ENCODE data around the gene TNFAIP3.

The TNFAIP3 gene

GRCh38 chr6:137896647-137897046 is 29.6 kb downstream of the TNFAIP3 start:
- no peaks in the 10 kb centered on the region for H3K9me3 ChIP-seq (ENCODE audit: control insufficient read depth, low read length)
- H3K4me1 ChIP-seq (ENCODE audit: control insufficient read depth, insufficient read depth, low read length, poor library complexity, severe bottlenecking), result no peaks in the 10 kb centered on the region
- DNase-seq, result no peak
- no peak overlapping the region for H3K4me3 ChIP-seq (ENCODE audit: insufficient read depth, low read depth, low read length, poor library complexity, severe bottlenecking)
- H3K27me3 ChIP-seq (replicated peaks; ENCODE audit: control insufficient read depth, insufficient read depth, low read length, poor library complexity, severe bottlenecking), result no peaks in the 10 kb centered on the region
- no peak overlapping the region for H3K27ac ChIP-seq (ENCODE audit: insufficient read depth, low read length, poor library complexity, severe bottlenecking)
- no peaks in the 10 kb centered on the region for H3K36me3 ChIP-seq (ENCODE audit: control insufficient read depth, insufficient read depth, low read length)

GRCh38 chr6:137900815-137901214 is 33.8 kb downstream of the TNFAIP3 start:
- Histone ChIP-seq H3K4me1 (ENCODE audit: control insufficient read depth, insufficient read depth, low read length, poor library complexity, severe bottlenecking) (no peaks in the 10 kb centered on the region), H3K36me3 (ENCODE audit: control insufficient read depth, insufficient read depth, low read length) (no peaks in the 10 kb centered on the region), H3K9me3 (ENCODE audit: control insufficient read depth, low read length) (no peaks in the 10 kb centered on the region), H3K27me3 (replicated peaks; ENCODE audit: control insufficient read depth, insufficient read depth, low read length, poor library complexity, severe bottlenecking) (no peaks in the 10 kb centered on the region), H3K27ac (ENCODE audit: insufficient read depth, low read length, poor library complexity, severe bottlenecking) (no peak overlapping the region), H3K4me3 (ENCODE audit: insufficient read depth, low read depth, low read length, poor library complexity, severe bottlenecking) (no peak overlapping the region)
- DNase-seq, result no peak

DNA sequence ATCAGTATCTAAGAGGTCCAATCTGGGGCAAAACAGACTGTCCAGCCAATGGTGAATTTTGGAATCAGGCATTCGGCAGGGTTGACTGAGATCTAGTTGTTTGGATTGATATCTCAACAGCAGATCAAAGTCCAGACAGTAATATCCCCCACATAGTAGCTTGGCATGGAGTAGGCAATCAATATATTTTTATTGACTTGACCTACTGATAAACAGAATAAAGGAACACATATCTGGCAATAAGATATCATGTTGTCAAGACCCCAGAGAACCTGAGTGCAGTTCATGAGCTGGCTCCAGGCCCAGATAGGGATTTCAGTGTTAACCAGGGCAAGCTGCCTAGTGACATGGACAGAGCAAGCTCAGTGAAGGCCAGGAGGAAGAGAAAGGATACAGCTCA is 34.4 kb downstream of the TNFAIP3 start:
- Histone ChIP-seq H3K9me3 (ENCODE audit: control insufficient read depth, low read length) (no peaks in the 10 kb centered on the region), H3K4me1 (ENCODE audit: control insufficient read depth, insufficient read depth, low read length, poor library complexity, severe bottlenecking) (no peaks in the 10 kb centered on the region), H3K27ac (ENCODE audit: insufficient read depth, low read length, poor library complexity, severe bottlenecking) (no peak overlapping the region), H3K4me3 (ENCODE audit: insufficient read depth, low read depth, low read length, poor library complexity, severe bottlenecking) (no peak overlapping the region), H3K36me3 (ENCODE audit: control insufficient read depth, insufficient read depth, low read length) (no peaks in the 10 kb centered on the region), H3K27me3 (replicated peaks; ENCODE audit: control insufficient read depth, insufficient read depth, low read length, poor library complexity, severe bottlenecking) (no peaks in the 10 kb centered on the region)
- no peak for DNase-seq

GRCh38 chr6:137902699-137903098 is 35.6 kb downstream of the TNFAIP3 start:
- DNase-seq, result no peak
- no peak overlapping the region for H3K27ac ChIP-seq (ENCODE audit: insufficient read depth, low read length, poor library complexity, severe bottlenecking)
- H3K27me3 ChIP-seq (replicated peaks; ENCODE audit: control insufficient read depth, insufficient read depth, low read length, poor library complexity, severe bottlenecking), result no peaks in the 10 kb centered on the region
- no peak overlapping the region for H3K4me3 ChIP-seq (ENCODE audit: insufficient read depth, low read depth, low read length, poor library complexity, severe bottlenecking)
- no peaks in the 10 kb centered on the region for H3K36me3 ChIP-seq (ENCODE audit: control insufficient read depth, insufficient read depth, low read length)
- H3K9me3 ChIP-seq (ENCODE audit: control insufficient read depth, low read length), result no peaks in the 10 kb centered on the region
- H3K4me1 ChIP-seq (ENCODE audit: control insufficient read depth, insufficient read depth, low read length, poor library complexity, severe bottlenecking), result no peaks in the 10 kb centered on the region

DNA sequence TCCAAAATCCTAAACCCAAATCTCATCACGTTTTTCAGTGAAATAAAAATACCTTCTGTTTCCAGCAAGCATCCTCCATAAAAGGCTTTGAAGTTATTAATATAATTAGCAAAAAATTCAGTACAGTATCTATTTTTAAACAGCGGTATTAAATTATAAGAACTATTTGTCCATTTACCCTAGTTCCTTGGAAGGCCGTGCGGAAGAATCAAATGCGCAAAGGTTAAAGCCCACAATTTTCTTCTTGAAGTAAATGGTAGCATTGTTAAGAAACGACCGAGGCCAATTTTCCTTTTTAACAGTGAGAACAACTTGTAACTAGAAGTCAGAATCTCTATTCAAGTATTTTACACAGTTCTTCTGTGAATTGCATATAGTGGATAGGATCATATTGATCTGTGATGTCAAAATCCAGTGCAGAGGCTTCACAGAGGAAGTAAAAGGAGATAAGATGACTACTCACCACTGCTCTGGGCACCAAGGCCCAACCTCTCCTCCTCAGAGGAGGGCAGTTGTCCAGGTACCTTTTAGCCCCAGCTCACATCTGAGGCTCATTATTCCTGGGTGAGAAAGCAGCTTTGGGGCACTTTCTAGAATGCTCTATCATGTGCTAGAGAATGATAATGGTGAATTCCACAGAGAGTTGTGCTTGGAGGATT is 36.3 kb downstream of the TNFAIP3 start:
- Histone ChIP-seq H3K36me3 (ENCODE audit: control insufficient read depth, insufficient read depth, low read length) (no peaks in the 10 kb centered on the region), H3K4me3 (ENCODE audit: insufficient read depth, low read depth, low read length, poor library complexity, severe bottlenecking) (no peak overlapping the region), H3K9me3 (ENCODE audit: control insufficient read depth, low read length) (no peaks in the 10 kb centered on the region), H3K4me1 (ENCODE audit: control insufficient read depth, insufficient read depth, low read length, poor library complexity, severe bottlenecking) (no peaks in the 10 kb centered on the region), H3K27ac (ENCODE audit: insufficient read depth, low read length, poor library complexity, severe bottlenecking) (no peak overlapping the region), H3K27me3 (replicated peaks; ENCODE audit: control insufficient read depth, insufficient read depth, low read length, poor library complexity, severe bottlenecking) (no peaks in the 10 kb centered on the region)
- no peak for DNase-seq

GRCh38 chr6:137903933-137904821 is 37.1 kb downstream of the TNFAIP3 start:
- Histone ChIP-seq H3K4me3 (ENCODE audit: insufficient read depth, low read depth, low read length, poor library complexity, severe bottlenecking) (no peak overlapping the region), H3K9me3 (ENCODE audit: control insufficient read depth, low read length) (no peaks in the 10 kb centered on the region), H3K27me3 (replicated peaks; ENCODE audit: control insufficient read depth, insufficient read depth, low read length, poor library complexity, severe bottlenecking) (no peaks in the 10 kb centered on the region), H3K27ac (ENCODE audit: insufficient read depth, low read length, poor library complexity, severe bottlenecking) (no peak overlapping the region), H3K36me3 (ENCODE audit: control insufficient read depth, insufficient read depth, low read length) (no peaks in the 10 kb centered on the region), H3K4me1 (ENCODE audit: control insufficient read depth, insufficient read depth, low read length, poor library complexity, severe bottlenecking) (no peaks in the 10 kb centered on the region)
- DNase-seq, result no peak

DNA sequence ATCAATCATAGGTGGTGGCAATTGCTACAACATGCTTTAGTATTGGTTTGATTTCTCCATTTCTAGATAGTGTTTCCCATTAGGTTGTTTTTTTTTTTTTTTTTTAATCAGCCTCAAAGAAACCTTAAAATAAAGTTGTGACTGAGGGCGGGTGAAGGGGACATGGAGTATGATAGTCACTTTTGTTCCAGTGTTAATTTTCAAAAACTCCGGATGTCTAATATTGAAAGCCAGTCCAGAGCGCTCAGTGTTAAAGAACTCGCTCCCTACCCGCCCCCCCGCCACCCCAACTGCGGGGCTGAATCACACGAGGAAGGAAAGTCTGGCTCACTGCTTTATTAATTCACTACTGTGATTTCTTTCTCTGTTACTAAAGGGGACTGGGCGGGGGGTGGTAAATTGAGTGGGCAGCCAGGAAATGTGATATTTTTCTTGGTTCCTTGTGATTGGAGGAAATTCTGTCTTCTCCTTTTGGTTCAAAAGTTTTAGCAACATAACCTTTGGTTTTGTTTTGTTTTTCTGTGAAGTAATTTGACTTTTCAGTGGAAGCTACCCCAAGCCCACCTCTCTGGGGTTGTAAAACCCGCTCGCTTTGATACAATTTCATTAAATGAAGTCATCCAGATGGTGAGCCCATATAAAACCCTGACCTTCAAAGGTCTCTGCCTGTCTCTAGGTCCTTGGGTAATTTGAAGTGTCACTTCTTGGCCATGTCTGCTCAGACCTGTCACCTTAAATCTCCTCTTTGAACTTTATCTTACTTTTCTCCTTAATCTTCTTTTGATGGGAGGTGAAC is 38.0 kb downstream of the TNFAIP3 start:
- Histone ChIP-seq H3K9me3 (ENCODE audit: control insufficient read depth, low read length) (no peaks in the 10 kb centered on the region), H3K36me3 (ENCODE audit: control insufficient read depth, insufficient read depth, low read length) (no peaks in the 10 kb centered on the region), H3K27ac (ENCODE audit: insufficient read depth, low read length, poor library complexity, severe bottlenecking) (no peak overlapping the region), H3K27me3 (replicated peaks; ENCODE audit: control insufficient read depth, insufficient read depth, low read length, poor library complexity, severe bottlenecking) (no peaks in the 10 kb centered on the region), H3K4me3 (ENCODE audit: insufficient read depth, low read depth, low read length, poor library complexity, severe bottlenecking) (peak overlapping the region; percentile 18), H3K4me1 (ENCODE audit: control insufficient read depth, insufficient read depth, low read length, poor library complexity, severe bottlenecking) (no peaks in the 10 kb centered on the region)
- DNase-seq, result peak in 2 of 3 donors; percentile 22 to 23

DNA sequence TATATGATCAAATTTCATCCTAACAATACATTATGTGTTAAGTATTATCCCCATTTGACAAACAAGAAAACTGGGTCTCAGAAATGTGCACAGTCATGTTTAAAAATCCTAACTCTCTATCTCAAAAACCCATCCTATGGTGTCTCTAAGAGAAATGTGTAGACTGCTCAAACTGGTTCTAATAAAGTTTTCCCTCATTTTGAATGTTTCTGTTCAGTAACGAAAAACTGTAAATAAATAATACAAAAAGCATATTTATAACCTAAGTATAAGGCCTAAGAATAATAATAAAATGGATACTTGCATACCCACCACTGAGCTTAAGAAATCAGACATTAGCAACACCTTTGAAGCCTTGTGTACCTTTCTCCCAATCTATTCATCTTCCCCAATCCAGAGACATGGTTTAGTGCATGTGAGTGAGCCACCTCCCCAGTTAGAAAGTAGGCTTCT is 39.0 kb downstream of the TNFAIP3 start:
- Histone ChIP-seq H3K36me3 (ENCODE audit: control insufficient read depth, insufficient read depth, low read length) (no peaks in the 10 kb centered on the region), H3K27me3 (replicated peaks; ENCODE audit: control insufficient read depth, insufficient read depth, low read length, poor library complexity, severe bottlenecking) (no peaks in the 10 kb centered on the region), H3K27ac (ENCODE audit: insufficient read depth, low read length, poor library complexity, severe bottlenecking) (no peak overlapping the region), H3K4me1 (ENCODE audit: control insufficient read depth, insufficient read depth, low read length, poor library complexity, severe bottlenecking) (no peaks in the 10 kb centered on the region), H3K9me3 (ENCODE audit: control insufficient read depth, low read length) (no peaks in the 10 kb centered on the region), H3K4me3 (ENCODE audit: insufficient read depth, low read depth, low read length, poor library complexity, severe bottlenecking) (no peak overlapping the region)
- DNase-seq, result no peak

DNA sequence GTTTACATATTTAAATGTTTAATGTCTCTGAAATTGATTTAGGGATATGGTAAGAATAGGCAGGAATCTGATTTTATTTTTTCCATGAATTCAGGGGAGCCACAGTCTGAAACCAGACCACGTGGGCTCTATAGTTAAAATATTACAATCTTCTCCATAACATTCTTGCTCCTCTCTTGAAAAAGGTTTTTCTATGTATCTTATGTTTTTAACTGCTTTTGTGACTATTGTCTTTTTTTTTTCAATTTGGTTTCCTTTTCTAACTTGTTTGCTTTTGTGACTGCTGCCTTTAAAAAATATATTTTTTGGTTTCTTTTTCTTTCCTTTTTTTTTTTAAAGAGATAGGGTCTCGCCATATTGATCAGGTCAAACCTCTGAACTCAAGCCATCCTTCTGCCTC is 40.1 kb downstream of the TNFAIP3 start:
- no peaks in the 10 kb centered on the region for H3K9me3 ChIP-seq (ENCODE audit: control insufficient read depth, low read length)

More for the DNA sequence above, 40.1 kb downstream of the TNFAIP3 start:
- no peak overlapping the region for H3K27ac ChIP-seq (ENCODE audit: insufficient read depth, low read length, poor library complexity, severe bottlenecking)
- H3K36me3 ChIP-seq (ENCODE audit: control insufficient read depth, insufficient read depth, low read length), result no peaks in the 10 kb centered on the region
- no peaks in the 10 kb centered on the region for H3K4me1 ChIP-seq (ENCODE audit: control insufficient read depth, insufficient read depth, low read length, poor library complexity, severe bottlenecking)
- H3K4me3 ChIP-seq (ENCODE audit: insufficient read depth, low read depth, low read length, poor library complexity, severe bottlenecking), result no peak overlapping the region
- DNase-seq, result no peak
- H3K27me3 ChIP-seq (replicated peaks; ENCODE audit: control insufficient read depth, insufficient read depth, low read length, poor library complexity, severe bottlenecking), result no peaks in the 10 kb centered on the region

All from effector memory CD4-positive, alpha-beta T cell (primary cell).